Body of pancreas (tissue), 4 donors: ENCODE measurements around the gene BABAM1. TPM values are rescaled to one million over a fixed set of nuclear protein-coding genes. Genes with fewer than 3 reads are reported as not detected.

Experiments
- ATAC-seq: fragments of 150-250 bp; one replicate; pipeline ENCODE4 v1.9.1; 2016
- DNase-seq, 4 donors: peaks; one replicate each; pipeline ENCODE4 v3.0.0-alpha.2; 2019
- H3K27ac ChIP-seq, 4 donors: fragments of 200-600 bp; sonication (generic); 1 replicate in 3 of 4; 2 replicates in 1 of 4; pipeline versions ENCODE4 v1.5.1 to v1.6.1; 2016 to 2019; ENCODE audit warnings: mild to moderate bottlenecking in 1 of 4, mixed read lengths in 1 of 4, moderate library complexity in 1 of 4
- H3K27me3 ChIP-seq, 2 donors: fragments of 200-600 bp; sonication (generic); one replicate each; pipeline ENCODE4 v1.6.0; 2016; ENCODE audit warnings: mild to moderate bottlenecking in 1 of 2
- H3K36me3 ChIP-seq, 2 donors: fragments of 200-600 bp; sonication (generic); replicated peaks in 1 of 2; 2 replicates each; pipeline ENCODE4 v1.5.1; 2016; ENCODE audit warnings: low read depth in 2 of 2; ENCODE audit not compliant: insufficient read depth in 1 of 2
- H3K4me1 ChIP-seq: fragments of 200-600 bp; sonication (generic); one replicate; pipeline ENCODE4 v1.6.0; 2016
- H3K4me3 ChIP-seq, 2 donors: fragments of 200-600 bp; sonication (generic); 1 replicate in 1 of 2; 2 replicates in 1 of 2; pipeline ENCODE4 v1.5.1; 2016 to 2019
- H3K9me3 ChIP-seq, 3 donors: fragments of 200-600 bp; sonication (generic); 1 replicate in 2 of 3; 2 replicates in 1 of 3; pipeline ENCODE4 v1.5.1; 2016
- POLR2A ChIP-seq, 3 donors: fragments of 450-650 bp; IDR thresholded peaks; one replicate each; pipeline ENCODE4 v1.6.1; 2016; ENCODE audit warnings: antibody characterized with exemption in 3 of 3, mild to moderate bottlenecking in 2 of 3
- whole genome bisulfite sequencing, 2 donors: methylation state at CpG; one replicate each; pipeline ENCODE4 v1.1.5; 2017; 5-methylcytosine and 5-hydroxymethylcytosine counted together
- intact Hi-C: fragments of 100-400 bp; cut with DNase I; formaldehyde crosslinking; loops from one replicate; pipeline ENCODE4 v1.15.1; 2023
- total RNA-seq, 2 donors: library from RNA; depleted of rRNA; stranded (reverse); fragments of >200 nt; gene quantifications; one replicate each; pipeline ENCODE4 v1.1.0, GENCODE V29; 2016
- TF ChIP-seq, protein P1 (sequence below), 7 experiments: fragments of 450-650 bp in 4 of 7; fragments of 200-600 bp in 3 of 7; sonication (generic) in 3 of 7; IDR thresholded peaks; one replicate each; pipeline ENCODE4 v1.5.1; 2016 to 2019; ENCODE audit warnings: antibody characterized with exemption in 7 of 7

Gene BABAM1
- total RNA-seq, 2 donors from 2014 or later: 45.2 to 84.6 TPM

GRCh38 chr19:17226002-17226933 is 41.0 kb upstream of the BABAM1 start, which contains the start of gene OCEL1:
Gene OCEL1 (plus strand): TSS chr19:17226226. CDS start chr19:17226248, 22 bp downstream.
- no peaks in the 10 kb centered on the region for H3K27me3 ChIP-seq
- ATAC-seq (peak; percentile 95), DNase-seq (peak; percentile 99 to 100 (median 99))
- 0% methylated on average over 13 to 83 of the region's 90 CpGs for WGBS, 2 donors
- intact Hi-C loops: no loop called here
- TF ChIP-seq POLR2A (IDR thresholded peaks at IDR 0.05): peak; percentile 82 to 88 (median 84)
- TF ChIP-seq, protein P1, sequence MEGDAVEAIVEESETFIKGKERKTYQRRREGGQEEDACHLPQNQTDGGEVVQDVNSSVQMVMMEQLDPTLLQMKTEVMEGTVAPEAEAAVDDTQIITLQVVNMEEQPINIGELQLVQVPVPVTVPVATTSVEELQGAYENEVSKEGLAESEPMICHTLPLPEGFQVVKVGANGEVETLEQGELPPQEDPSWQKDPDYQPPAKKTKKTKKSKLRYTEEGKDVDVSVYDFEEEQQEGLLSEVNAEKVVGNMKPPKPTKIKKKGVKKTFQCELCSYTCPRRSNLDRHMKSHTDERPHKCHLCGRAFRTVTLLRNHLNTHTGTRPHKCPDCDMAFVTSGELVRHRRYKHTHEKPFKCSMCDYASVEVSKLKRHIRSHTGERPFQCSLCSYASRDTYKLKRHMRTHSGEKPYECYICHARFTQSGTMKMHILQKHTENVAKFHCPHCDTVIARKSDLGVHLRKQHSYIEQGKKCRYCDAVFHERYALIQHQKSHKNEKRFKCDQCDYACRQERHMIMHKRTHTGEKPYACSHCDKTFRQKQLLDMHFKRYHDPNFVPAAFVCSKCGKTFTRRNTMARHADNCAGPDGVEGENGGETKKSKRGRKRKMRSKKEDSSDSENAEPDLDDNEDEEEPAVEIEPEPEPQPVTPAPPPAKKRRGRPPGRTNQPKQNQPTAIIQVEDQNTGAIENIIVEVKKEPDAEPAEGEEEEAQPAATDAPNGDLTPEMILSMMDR (IDR thresholded peaks at IDR 0.05): no peak
- peak within 1 kb of the TSS; percentile 72 to 97 (median 89) for H3K27ac ChIP-seq
- peaks cover 24% of the 10 kb centered on the region for H3K4me1 ChIP-seq
- H3K36me3 ChIP-seq: no peaks in the 10 kb centered on the region
- peak within 1 kb of the TSS; percentile 32 to 38 for H3K4me3 ChIP-seq
- H3K9me3 ChIP-seq: no peaks in the 10 kb centered on the region

GRCh38 chr19:17227798-17228367 is 39.4 kb upstream of the BABAM1 start:
- TF ChIP-seq, protein P1 (IDR thresholded peaks at IDR 0.05): no peak
- no peak for TF ChIP-seq POLR2A (IDR thresholded peaks at IDR 0.05)
- Histone ChIP-seq H3K9me3 (no peaks in the 10 kb centered on the region), H3K4me1 (peaks cover 24% of the 10 kb centered on the region), H3K27ac (peak overlapping the region in 3 of 4 donors; percentile 0 to 50 (median 5)), H3K4me3 (no peak overlapping the region), H3K27me3 (no peaks in the 10 kb centered on the region), H3K36me3 (peaks cover 3 to 5% of the 10 kb centered on the region in 2 donors)
- DNase-seq (peak; percentile 42 to 76 (median 62)), ATAC-seq (no peak)
- intact Hi-C loops: no loop called here
- WGBS, 2 donors: 46 to 75% methylated on average over 11 to 13 of the region's 13 CpGs

- intact Hi-C loops: no loop called here
- no peak overlapping the region for H3K4me3 ChIP-seq
- H3K27me3 ChIP-seq: no peaks in the 10 kb centered on the region
- no peak overlapping the region for H3K27ac ChIP-seq
- peaks cover 30% of the 10 kb centered on the region for H3K4me1 ChIP-seq
- ATAC-seq (no peak), DNase-seq (no peak)
- 95 to 97% methylated on average over 2 to 3 of the region's 3 CpGs for WGBS, 2 donors
- no peaks in the 10 kb centered on the region for H3K9me3 ChIP-seq
- TF ChIP-seq POLR2A (IDR thresholded peaks at IDR 0.05): no peak
- TF ChIP-seq, protein P1 (IDR thresholded peaks at IDR 0.05): no peak
- H3K36me3 ChIP-seq: peaks cover 3 to 5% of the 10 kb centered on the region in 2 donors
Measured at GRCh38 chr19:17229890-17230289, 37.4 kb upstream of the BABAM1 start.

DNA sequence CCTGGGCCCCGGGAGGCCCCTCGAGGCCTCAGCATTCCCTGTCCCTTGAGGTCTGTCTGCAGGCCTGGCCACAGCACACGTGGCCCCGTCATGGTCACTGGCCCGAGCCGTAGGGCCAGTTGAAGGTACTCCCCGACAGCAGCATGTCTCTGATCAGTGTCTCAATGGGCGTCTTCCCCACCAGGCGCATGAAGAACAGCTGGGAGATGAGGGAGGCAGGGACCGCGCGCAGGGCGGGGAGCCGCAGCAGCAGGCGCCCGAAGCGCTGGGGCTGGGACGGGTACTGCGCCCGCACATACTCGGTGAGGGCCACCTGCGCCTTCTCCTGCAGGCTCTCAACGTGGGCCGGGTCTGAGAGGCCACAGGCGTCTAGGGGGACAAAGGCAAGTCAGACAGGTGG is 35.0 kb upstream of the BABAM1 start:
- Histone ChIP-seq H3K4me3 (no peak overlapping the region), H3K36me3 (peaks cover 3 to 5% of the 10 kb centered on the region in 2 donors), H3K9me3 (no peaks in the 10 kb centered on the region), H3K27me3 (no peaks in the 10 kb centered on the region), H3K4me1 (peaks cover 35% of the 10 kb centered on the region), H3K27ac (no peak overlapping the region)
- intact Hi-C loops: no loop called here
- no peak for DNase-seq
- TF ChIP-seq POLR2A (IDR thresholded peaks at IDR 0.05): no peak
- 84 to 96% methylated on average over 25 of the region's 25 CpGs for WGBS, 2 donors
- ATAC-seq: no peak

GRCh38 chr19:17234911-17235299 is 32.3 kb upstream of the BABAM1 start:
- Histone ChIP-seq H3K27me3 (no peaks in the 10 kb centered on the region), H3K4me3 (no peak overlapping the region), H3K36me3 (peaks cover 3 to 5% of the 10 kb centered on the region in 2 donors), H3K4me1 (peaks cover 42% of the 10 kb centered on the region), H3K9me3 (no peaks in the 10 kb centered on the region), H3K27ac (peak overlapping the region; percentile 42 to 82 (median 67))
- 43 to 60% methylated on average over 8 to 11 of the region's 11 CpGs for WGBS, 2 donors
- peak; percentile 58 for ATAC-seq
- TF ChIP-seq, protein P1 (IDR thresholded peaks at IDR 0.05): no peak
- intact Hi-C loops: no loop called here
- peak; percentile 50 to 67 (median 54) for DNase-seq
